Measurements from ENCODE around the gene ABCC1.
"Not testable (repeated sequence)": the region's sequence is repeated elsewhere in the genome, so short reads cannot be mapped to it uniquely, and the experiment has no call there.

ABCC1 gene

DNA sequence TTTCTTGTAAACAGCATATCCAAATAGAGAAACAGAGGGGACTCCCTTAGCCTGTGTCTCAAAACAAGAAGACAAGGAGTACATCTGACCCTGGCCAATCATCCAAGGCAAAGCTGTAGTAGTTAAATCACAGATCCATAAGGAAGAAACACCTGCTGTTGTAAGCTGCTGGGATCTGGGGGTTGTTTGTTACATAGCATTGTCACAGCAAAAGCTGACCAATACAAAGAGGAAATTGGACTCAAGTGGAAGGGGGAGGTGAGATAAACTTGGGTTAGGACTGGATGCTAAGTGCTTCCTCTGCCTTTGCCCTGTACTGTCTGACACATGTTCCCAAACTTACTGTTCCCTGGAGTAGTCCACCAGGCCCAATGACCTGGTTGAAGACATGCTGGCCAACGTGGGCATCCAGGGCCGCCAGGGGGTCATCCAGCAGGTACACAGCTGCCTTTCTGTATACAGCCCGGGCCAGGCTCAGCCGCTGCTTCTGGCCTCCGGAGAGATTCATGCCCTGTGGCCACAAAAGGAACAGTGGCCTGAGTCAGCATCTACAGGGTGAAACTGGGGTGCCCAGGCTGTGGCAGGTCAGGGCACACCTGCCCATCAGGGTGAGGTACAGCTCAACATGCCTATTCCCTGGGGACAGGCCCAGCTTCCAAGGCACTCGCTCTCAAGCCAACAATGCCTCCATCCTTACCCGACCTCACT is 229.2 kb downstream of the ABCC1 start:
- DNase-seq (ENCODE audit: low read depth), result no peak

DNA sequence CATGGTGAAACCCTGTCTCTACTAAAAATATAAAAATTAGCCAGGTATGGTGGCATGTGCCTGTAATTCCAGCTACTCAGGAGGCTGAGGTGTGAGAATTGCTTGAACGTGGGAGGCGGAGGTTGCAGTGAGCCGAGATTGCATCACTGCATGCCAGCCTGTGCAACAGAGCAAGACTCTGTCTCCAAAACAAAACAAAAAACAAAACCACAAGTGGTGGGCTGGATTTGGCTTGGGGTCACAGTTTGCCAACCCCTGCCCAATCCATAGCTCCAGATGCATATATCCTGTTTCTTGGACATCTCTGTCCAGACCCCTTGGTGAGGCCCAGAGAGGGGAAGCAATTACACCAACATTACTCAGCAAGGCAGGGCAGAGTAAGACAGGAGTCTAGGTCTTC is 232.3 kb downstream of the ABCC1 start:
- DNase-seq (ENCODE audit: low read depth); H3K4me3 ChIP-seq (ENCODE audit: low read depth, low read length): not testable (repeated sequence)

More for the DNA sequence above, 229.2 kb downstream of the ABCC1 start:
- TF ChIP-seq, protein P1, sequence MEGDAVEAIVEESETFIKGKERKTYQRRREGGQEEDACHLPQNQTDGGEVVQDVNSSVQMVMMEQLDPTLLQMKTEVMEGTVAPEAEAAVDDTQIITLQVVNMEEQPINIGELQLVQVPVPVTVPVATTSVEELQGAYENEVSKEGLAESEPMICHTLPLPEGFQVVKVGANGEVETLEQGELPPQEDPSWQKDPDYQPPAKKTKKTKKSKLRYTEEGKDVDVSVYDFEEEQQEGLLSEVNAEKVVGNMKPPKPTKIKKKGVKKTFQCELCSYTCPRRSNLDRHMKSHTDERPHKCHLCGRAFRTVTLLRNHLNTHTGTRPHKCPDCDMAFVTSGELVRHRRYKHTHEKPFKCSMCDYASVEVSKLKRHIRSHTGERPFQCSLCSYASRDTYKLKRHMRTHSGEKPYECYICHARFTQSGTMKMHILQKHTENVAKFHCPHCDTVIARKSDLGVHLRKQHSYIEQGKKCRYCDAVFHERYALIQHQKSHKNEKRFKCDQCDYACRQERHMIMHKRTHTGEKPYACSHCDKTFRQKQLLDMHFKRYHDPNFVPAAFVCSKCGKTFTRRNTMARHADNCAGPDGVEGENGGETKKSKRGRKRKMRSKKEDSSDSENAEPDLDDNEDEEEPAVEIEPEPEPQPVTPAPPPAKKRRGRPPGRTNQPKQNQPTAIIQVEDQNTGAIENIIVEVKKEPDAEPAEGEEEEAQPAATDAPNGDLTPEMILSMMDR (IDR thresholded peaks at IDR 0.05; ENCODE audit: insufficient read depth, low read depth, low read length, missing control alignments), result no peak
- H3K4me3 ChIP-seq (ENCODE audit: low read depth, low read length), result no peak overlapping the region

DNA sequence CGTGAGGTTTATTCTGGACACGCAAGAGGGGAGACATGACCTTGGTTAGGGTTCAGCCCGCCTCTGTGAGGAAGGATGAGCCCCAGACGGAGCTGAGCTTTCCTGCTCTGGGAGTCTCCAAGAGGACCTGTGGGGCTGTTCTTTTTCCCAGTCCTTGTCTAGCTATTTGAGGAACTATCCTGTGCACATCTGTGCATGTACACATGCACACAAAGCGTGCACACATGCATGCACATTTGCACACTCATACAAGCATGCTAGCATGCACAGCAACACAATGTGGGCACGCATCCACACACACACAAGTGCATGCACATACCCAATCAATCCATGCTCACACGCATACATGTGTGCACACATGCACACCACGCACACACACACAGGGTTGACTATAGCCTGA is 233.5 kb downstream of the ABCC1 start:
- TF ChIP-seq, protein P1 (IDR thresholded peaks at IDR 0.05; ENCODE audit: insufficient read depth, low read depth, low read length, missing control alignments), result no peak
- H3K4me3 ChIP-seq (ENCODE audit: low read depth, low read length), result no peak overlapping the region
- no peak for DNase-seq (ENCODE audit: low read depth)

DNA sequence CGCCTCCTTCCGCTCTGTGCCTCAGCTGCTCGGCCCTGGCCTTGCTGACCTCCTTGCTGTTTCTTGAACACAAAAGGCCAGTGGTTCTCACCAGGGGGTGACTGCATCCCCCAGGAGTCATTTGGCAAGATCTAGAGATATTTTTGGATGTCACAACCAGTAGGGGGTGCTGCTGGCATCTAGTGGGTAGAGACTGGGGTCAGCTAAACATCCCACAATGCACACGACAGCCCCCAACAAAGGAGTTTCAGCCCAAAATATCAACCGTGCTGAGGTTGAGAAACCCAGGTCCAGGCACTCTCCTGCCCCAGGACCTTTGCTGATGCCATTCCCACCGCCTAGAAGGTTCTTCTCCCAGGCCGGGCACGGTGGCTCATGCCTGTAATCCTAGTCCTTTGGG is 234.1 kb downstream of the ABCC1 start:
- TF ChIP-seq, protein P1 (IDR thresholded peaks at IDR 0.05; ENCODE audit: insufficient read depth, low read depth, low read length, missing control alignments), result peak; percentile 18
- DNase-seq (ENCODE audit: low read depth), result no peak

DNA sequence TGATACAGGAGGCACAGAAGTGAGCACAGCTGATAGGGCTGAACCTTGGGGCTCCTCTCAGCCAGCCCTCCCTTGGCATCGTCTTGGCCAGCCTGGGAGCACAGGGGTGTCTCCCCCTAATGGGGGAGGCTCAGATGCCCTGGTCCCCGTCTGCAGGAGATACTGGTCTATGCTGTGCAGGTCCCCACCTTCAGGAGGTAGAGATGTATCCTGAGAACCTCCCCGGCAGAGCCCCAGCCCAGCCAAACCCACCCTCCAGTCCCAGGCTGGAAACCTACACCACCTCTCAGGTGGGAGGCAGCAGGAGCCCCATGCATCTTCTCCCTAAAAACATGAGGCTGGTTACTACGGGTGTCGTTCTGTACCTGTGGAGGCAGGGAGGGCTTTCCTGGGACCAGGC is 235.2 kb downstream of the ABCC1 start:
- no peak overlapping the region for H3K4me3 ChIP-seq (ENCODE audit: low read depth, low read length)
- TF ChIP-seq, protein P1 (IDR thresholded peaks at IDR 0.05; ENCODE audit: insufficient read depth, low read depth, low read length, missing control alignments), result no peak
- DNase-seq (ENCODE audit: low read depth), result no peak

More for the DNA sequence above, 234.1 kb downstream of the ABCC1 start:
- H3K4me3 ChIP-seq (ENCODE audit: low read depth, low read length), result no peak overlapping the region

- TF ChIP-seq, protein P1 (IDR thresholded peaks at IDR 0.05; ENCODE audit: insufficient read depth, low read depth, low read length, missing control alignments), result no peak
- no peak overlapping the region for H3K4me3 ChIP-seq (ENCODE audit: low read depth, low read length)
- DNase-seq (ENCODE audit: low read depth), result no peak
Measured at GRCh38 chr16:16185095-16185494, 235.7 kb downstream of the ABCC1 start.

DNA sequence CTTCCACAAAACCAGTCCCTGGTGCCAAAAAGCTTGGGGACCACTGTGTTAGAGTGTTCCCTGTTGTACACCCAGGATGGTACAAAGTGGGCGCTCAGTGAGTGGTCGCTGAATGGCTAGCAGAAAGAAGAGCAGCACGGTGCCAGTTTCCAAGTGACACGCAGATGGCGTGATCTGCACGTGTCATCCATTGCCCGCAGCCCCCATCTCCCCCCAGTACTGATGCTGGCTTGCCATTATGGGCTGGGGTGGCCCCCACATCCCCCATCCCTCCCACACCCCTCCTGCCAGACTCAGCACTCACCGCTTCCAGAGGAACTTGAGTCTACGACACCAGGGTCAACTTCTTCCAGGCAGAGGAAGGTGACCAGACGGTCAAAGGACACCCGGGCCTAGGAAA is 237.4 kb downstream of the ABCC1 start:
- TF ChIP-seq, protein P1 (IDR thresholded peaks at IDR 0.05; ENCODE audit: insufficient read depth, low read depth, low read length, missing control alignments), result no peak
- no peak for DNase-seq (ENCODE audit: low read depth)
- no peak overlapping the region for H3K4me3 ChIP-seq (ENCODE audit: low read depth, low read length)
